H9 (cell line): ENCODE results near the gene DNAJB5. TPM values are rescaled to one million over a fixed set of nuclear protein-coding genes. Genes with fewer than 3 reads are reported as not detected.
A peak's percentile ranks its signal among the peaks of the same experiment; 100 is the strongest.

Source experiments
- DNase-seq: peaks from one replicate; pipeline ENCODE4 v3.0.0-alpha.2; 2017
- H2AFZ ChIP-seq: one replicate; pipeline ENCODE4 v1.6.1; 2013; ENCODE audit warnings: mild to moderate bottlenecking, low read length, control low read depth, moderate library complexity
- H2AK5ac ChIP-seq: 2 replicates; pipeline ENCODE4 v1.6.1; 2013; ENCODE audit warnings: low read length, control low read depth, mixed read lengths; ENCODE audit not compliant: insufficient read length
- H2BK120ac ChIP-seq: one replicate; pipeline ENCODE4 v1.6.1; 2013; ENCODE audit warnings: low read depth, mild to moderate bottlenecking, low read length, control low read depth, inconsistent platforms; ENCODE audit not compliant: poor library complexity, severe bottlenecking
- H2BK12ac ChIP-seq: 2 replicates; pipeline ENCODE4 v1.6.1; 2013; ENCODE audit warnings: low read length, control low read depth, mixed read lengths, low read depth; ENCODE audit not compliant: insufficient read length
- H2BK15ac ChIP-seq: 2 replicates; pipeline ENCODE4 v1.6.1; 2013; ENCODE audit warnings: low read depth, low read length, control low read depth
- H2BK20ac ChIP-seq: one replicate; pipeline ENCODE4 v1.6.1; 2013; ENCODE audit warnings: low read depth, mild to moderate bottlenecking, low read length, control low read depth, inconsistent platforms; ENCODE audit not compliant: poor library complexity, severe bottlenecking
- H2BK5ac ChIP-seq: 2 replicates; pipeline ENCODE4 v1.6.1; 2013; ENCODE audit warnings: low read length, control low read depth, mixed read lengths; ENCODE audit not compliant: insufficient read length
- H3K14ac ChIP-seq: 2 replicates; pipeline ENCODE4 v1.6.1; 2013; ENCODE audit warnings: low read length, control low read depth; ENCODE audit not compliant: insufficient read depth
- H3K18ac ChIP-seq: 2 replicates; pipeline ENCODE4 v1.6.1; 2013; ENCODE audit warnings: low read depth, mild to moderate bottlenecking, mixed read lengths, low read length, control low read depth; ENCODE audit not compliant: insufficient read length
- H3K23ac ChIP-seq: 2 replicates; pipeline ENCODE4 v1.6.1; 2013; ENCODE audit warnings: low read length, control low read depth, mixed read lengths, low read depth; ENCODE audit not compliant: insufficient read length
- H3K23me2 ChIP-seq: 2 replicates; pipeline ENCODE4 v1.6.1; 2013; ENCODE audit warnings: low read depth, mild to moderate bottlenecking, mixed read lengths, low read length, control low read depth; ENCODE audit not compliant: insufficient read length, poor library complexity, severe bottlenecking
- H3K27ac ChIP-seq: 2 replicates; pipeline ENCODE4 v1.5.1; 2013; ENCODE audit warnings: low read length, control low read depth, mixed read lengths, low read depth; ENCODE audit not compliant: insufficient read length
- H3K27me3 ChIP-seq: 2 replicates; pipeline ENCODE4 v1.6.1; 2013; ENCODE audit warnings: low read length, control low read depth, inconsistent platforms; ENCODE audit not compliant: insufficient read depth
- H3K4ac ChIP-seq: 2 replicates; pipeline ENCODE4 v1.6.1; 2013; ENCODE audit warnings: low read depth, mild to moderate bottlenecking, control low read depth, inconsistent platforms, low read length, moderate library complexity
- H3K4me1 ChIP-seq: 2 replicates; pipeline ENCODE4 v1.6.1; 2013; ENCODE audit warnings: low read length, control low read depth, inconsistent platforms; ENCODE audit not compliant: insufficient read depth
- H3K4me2 ChIP-seq: 2 replicates; pipeline ENCODE4 v1.6.1; 2013; ENCODE audit warnings: low read length, control low read depth, mixed read lengths; ENCODE audit not compliant: insufficient read length, insufficient read depth
- H3K56ac ChIP-seq: 2 replicates; pipeline ENCODE4 v1.6.1; 2013; ENCODE audit warnings: low read depth, mild to moderate bottlenecking, mixed read lengths, low read length, control low read depth; ENCODE audit not compliant: insufficient read length
- H3K79me1 ChIP-seq: 2 replicates; pipeline ENCODE4 v1.6.1; 2013; ENCODE audit warnings: low read depth, mild to moderate bottlenecking, moderate library complexity, low read length, control low read depth, inconsistent platforms; ENCODE audit not compliant: insufficient read depth, poor library complexity, severe bottlenecking
- H3K79me2 ChIP-seq: 2 replicates; pipeline ENCODE4 v1.6.1; 2013; ENCODE audit warnings: low read length, control low read depth, inconsistent platforms; ENCODE audit not compliant: insufficient read depth
- H3K9ac ChIP-seq: 2 replicates; pipeline ENCODE4 v1.6.1; 2013; ENCODE audit warnings: low read length, control low read depth, mixed read lengths; ENCODE audit not compliant: insufficient read length; ENCODE audit errors: extremely low read depth
- H3K9me3 ChIP-seq: one replicate; pipeline ENCODE4 v1.6.1; 2013; ENCODE audit warnings: low read depth, low read length, inconsistent platforms; ENCODE audit not compliant: control insufficient read depth
- H3T11ph ChIP-seq: one replicate; pipeline ENCODE4 v1.6.1; 2013; ENCODE audit warnings: mild to moderate bottlenecking, low read length, control low read depth, inconsistent platforms
- H4K20me1 ChIP-seq: one replicate; pipeline ENCODE4 v1.6.1; 2013; ENCODE audit not compliant: control insufficient read depth, insufficient read length, insufficient read depth
- H4K5ac ChIP-seq: 2 replicates; pipeline ENCODE4 v1.6.1; 2013; ENCODE audit warnings: low read depth, mild to moderate bottlenecking, mixed read lengths, low read length, control low read depth; ENCODE audit not compliant: insufficient read length
- H4K8ac ChIP-seq: replicated peaks from 2 replicates; pipeline ENCODE4 v1.6.1; 2013; ENCODE audit warnings: low read length, control low read depth, mixed read lengths, low read depth; ENCODE audit not compliant: insufficient read length
- H4K91ac ChIP-seq: 2 replicates; pipeline ENCODE4 v1.6.1; 2013; ENCODE audit warnings: low read depth, mild to moderate bottlenecking, moderate library complexity, mixed read lengths, low read length, control low read depth; ENCODE audit not compliant: insufficient read length
- H3K27ac Mint-ChIP-seq, 3 experiments: 2 replicates in 2 of 3; 3 replicates in 1 of 3; pipeline ENCODE4 v1.8.0; 2020 to 2021; ENCODE audit warnings: mixed read lengths in 3 of 3, mild to moderate bottlenecking in 1 of 3, moderate library complexity in 1 of 3
- H3K27me3 Mint-ChIP-seq: 2 replicates; pipeline ENCODE4 v1.8.0; 2021; ENCODE audit warnings: low read depth, mild to moderate bottlenecking, moderate library complexity, mixed read lengths
- H3K36me3 Mint-ChIP-seq, 3 experiments: 2 replicates in 2 of 3; 3 replicates in 1 of 3; pipeline ENCODE4 v1.8.0; 2020 to 2021; ENCODE audit warnings: low read depth in 3 of 3, mixed read lengths in 3 of 3; ENCODE audit not compliant: insufficient read depth in 1 of 3
- H3K4me1 Mint-ChIP-seq, 2 experiments: 2 replicates each; pipeline ENCODE4 v1.8.0; 2020; ENCODE audit warnings: mixed read lengths in 2 of 2
- H3K4me3 Mint-ChIP-seq, 2 experiments: 2 replicates in 1 of 2; 3 replicates in 1 of 2; pipeline ENCODE4 v1.8.0; 2020 to 2021; ENCODE audit warnings: mild to moderate bottlenecking in 2 of 2, mixed read lengths in 2 of 2, moderate library complexity in 1 of 2
- H3K9me3 Mint-ChIP-seq, 2 experiments: 2 replicates in 1 of 2; 3 replicates in 1 of 2; pipeline ENCODE4 v1.8.0; 2020; ENCODE audit warnings: mild to moderate bottlenecking in 2 of 2, mixed read lengths in 2 of 2, moderate library complexity in 1 of 2
- CTCF ChIP-seq: fragments of 200-600 bp; sonication (generic); conservative IDR thresholded peaks from 3 replicates; pipeline ENCODE4 v1.8.0; 2021; ENCODE audit warnings: antibody characterized with exemption, mild to moderate bottlenecking
- WGBS: extraction: QIAGEN DNeasy Blood & Tissue Kit; methylation state at CpG from one replicate; pipeline ENCODE4 v1.1.7; 2013; ENCODE audit warnings: missing lambda C conversion rate, low lambda C conversion rate, mixed read lengths; ENCODE audit not compliant: insufficient read length; ENCODE audit errors: extremely low coverage; 5-methylcytosine and 5-hydroxymethylcytosine counted together
- total RNA-seq: library from RNA; stranded (reverse); gene quantifications from 2 replicates; pipeline ENCODE4 v1.2.1, GENCODE V29; 2021

Gene DNAJB5
- total RNA-seq, 1 experiment from 2014 or later = 38.9 TPM

- Histone ChIP-seq H3K56ac (no peak overlapping the region), H2BK15ac (no peak overlapping the region), H3K79me1 (no peaks in the 10 kb centered on the region), H3K4ac (no peak overlapping the region), H3K27me3 (no peaks in the 10 kb centered on the region), H4K20me1 (no peaks in the 10 kb centered on the region), H3K27ac (no peak overlapping the region), H4K8ac (no peak overlapping the region), H3K79me2 (no peaks in the 10 kb centered on the region), H2AFZ (no peak overlapping the region), H2BK20ac (no peak overlapping the region), H4K91ac (no peak overlapping the region), H4K5ac (no peak overlapping the region), H3K14ac (peak overlapping the region; percentile 86; the same call in 1 of the 2 replicates), H3T11ph (no peak overlapping the region), H2BK120ac (no peak overlapping the region), H3K4me2 (peak overlapping the region; percentile 54), H3K9me3 (no peaks in the 10 kb centered on the region), H2BK12ac (no peak overlapping the region), H3K4me1 (peaks cover 10% of the 10 kb centered on the region; the same call in 1 of the 2 replicates), H3K23ac (no peak overlapping the region), H2BK5ac (no peak overlapping the region), H3K9ac (peak overlapping the region; percentile 5), H2AK5ac (no peak overlapping the region), H3K23me2 (peaks cover 16% of the 10 kb centered on the region), H3K18ac (peak overlapping the region; percentile 92)
- Mint-ChIP-seq H3K27me3 (peaks cover 3% of the 10 kb centered on the region), H3K4me3 (peak overlapping the region; percentile 81 to 92), H3K4me1 (peaks cover 43 to 70% of the 10 kb centered on the region in 2 experiments), H3K9me3 (no peaks in the 10 kb centered on the region), H3K36me3 (peaks cover 32 to 42% (median 37%) of the 10 kb centered on the region in 3 experiments), H3K27ac (peak overlapping the region; percentile 78 to 98 (median 87); a peak in 6 of 7 replicates)
- peak; percentile 51 for TF ChIP-seq CTCF
- no CpG with 5 or more reads among the region's 15 CpGs for WGBS
- DNase-seq = peak; percentile 79
Measured at GRCh38 chr9:34991607-34992375, 2.2 kb downstream of the DNAJB5 start.
